NB4 (cell line): ENCODE measurements around the gene KIAA1217.
A peak's percentile ranks its signal among the peaks of the same experiment; 100 is the strongest.

Experiments used
- DNase-seq: peaks from one replicate; pipeline ENCODE4 v3.0.0; 2010; ENCODE audit warnings: low read depth
- H3K4me3 ChIP-seq: one replicate; pipeline ENCODE4 v1.5.1; 2011; ENCODE audit warnings: mild to moderate bottlenecking, low read depth, low read length, moderate library complexity
- CTCF ChIP-seq: IDR thresholded peaks from one replicate; pipeline ENCODE4 v1.5.1; 2012; ENCODE audit warnings: low read depth, low read length
- MAX ChIP-seq: IDR thresholded peaks from 2 replicates; pipeline ENCODE4 v1.6.1; 2011; ENCODE audit warnings: low read depth, low read length
- MYC ChIP-seq: IDR thresholded peaks from 2 replicates; pipeline ENCODE4 v1.6.1; 2011; ENCODE audit warnings: low read depth, low read length
- POLR2A ChIP-seq: IDR thresholded peaks from 2 replicates; pipeline ENCODE4 v1.6.1; 2011; ENCODE audit warnings: mild to moderate bottlenecking; ENCODE audit not compliant: insufficient read length; ENCODE audit errors: extremely low read depth

KIAA1217 gene

GRCh38 chr10:24556126-24556749, 347.3 kb downstream of the KIAA1217 start:
- TF ChIP-seq MAX (no peak), MYC (no peak), POLR2A (no peak), CTCF (no peak)
- peak; percentile 25 for DNase-seq
- no peak overlapping the region for H3K4me3 ChIP-seq

DNA sequence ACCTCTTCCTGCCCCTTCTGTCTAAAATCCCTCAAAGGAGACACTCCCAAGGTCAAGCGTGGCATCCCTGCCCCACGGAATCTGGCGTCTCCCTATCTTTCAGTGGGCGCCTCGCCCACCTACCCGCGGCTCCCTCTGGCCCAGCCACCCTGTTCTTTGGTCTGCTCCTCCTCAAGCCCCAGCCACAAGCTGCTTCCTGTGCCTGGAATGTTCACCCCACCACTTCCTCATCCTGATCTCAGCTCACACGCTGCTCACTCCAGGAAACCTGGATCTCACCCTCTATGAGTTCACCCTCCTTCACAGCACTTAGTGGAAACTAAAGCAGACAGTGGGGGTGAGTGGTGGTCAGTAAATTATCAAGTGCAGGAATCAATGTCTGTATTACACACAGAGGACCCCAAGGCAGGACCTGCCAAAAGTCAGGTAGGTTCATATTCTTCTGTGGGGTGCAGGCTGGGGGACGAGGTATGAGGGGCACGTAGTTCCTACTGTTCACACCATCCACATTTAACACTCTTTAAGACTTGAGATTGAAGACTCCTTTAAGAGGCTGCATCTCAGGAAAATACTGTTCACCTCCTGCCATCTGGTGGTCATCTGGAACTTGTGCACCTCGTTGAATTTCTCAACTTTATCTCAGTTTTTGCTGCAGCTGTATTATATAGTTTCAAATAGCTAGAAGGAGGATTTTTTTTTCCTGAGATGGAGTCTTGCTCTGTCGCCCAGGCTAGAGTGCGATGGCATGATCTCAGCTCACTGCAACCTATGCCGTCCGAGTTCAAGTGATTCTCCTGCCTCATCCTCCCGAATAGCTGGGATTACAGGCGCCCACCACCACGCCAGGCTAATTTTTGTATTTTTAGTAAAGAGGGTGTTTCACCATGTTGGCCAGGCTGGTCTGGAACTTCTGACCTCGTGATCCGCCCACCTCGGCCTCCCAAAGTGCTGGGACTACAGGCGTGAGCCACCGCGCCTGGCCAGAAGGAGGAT, 348.1 kb downstream of the KIAA1217 start:
- peak; percentile 68 for DNase-seq
- TF ChIP-seq MAX (no peak), CTCF (peak; percentile 25)
- H3K4me3 ChIP-seq: no peak overlapping the region

DNA sequence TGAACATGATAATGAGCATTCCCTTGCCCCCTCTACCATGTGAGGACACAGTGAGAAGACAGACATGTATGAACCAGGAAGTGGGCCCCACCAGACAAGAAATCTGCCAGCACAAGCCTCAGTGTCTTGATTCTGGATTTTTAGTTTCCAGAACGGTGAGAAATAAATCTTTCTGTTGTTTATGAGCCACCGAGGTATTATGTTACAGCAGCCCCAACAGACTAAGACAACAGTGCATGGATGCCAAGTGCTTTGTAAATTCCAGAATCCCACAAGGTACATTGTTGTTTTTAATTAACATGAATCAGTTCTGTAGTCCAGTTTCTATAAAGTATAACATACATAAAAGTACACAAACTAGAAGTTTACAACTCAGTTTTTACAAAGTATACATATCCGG, 352.5 kb downstream of the KIAA1217 start:
- H3K4me3 ChIP-seq: no peak overlapping the region
- no peak for DNase-seq
- no peak for TF ChIP-seq MAX
- TF ChIP-seq CTCF: no peak
- no peak for TF ChIP-seq POLR2A
- TF ChIP-seq MYC: no peak

GRCh38 chr10:24568042-24568441, 359.1 kb downstream of the KIAA1217 start:
- no peak for DNase-seq
- no peak for TF ChIP-seq MAX
- TF ChIP-seq POLR2A: no peak
- TF ChIP-seq MYC: no peak
- no peak for TF ChIP-seq CTCF
- H3K4me3 ChIP-seq: no peak overlapping the region

DNA sequence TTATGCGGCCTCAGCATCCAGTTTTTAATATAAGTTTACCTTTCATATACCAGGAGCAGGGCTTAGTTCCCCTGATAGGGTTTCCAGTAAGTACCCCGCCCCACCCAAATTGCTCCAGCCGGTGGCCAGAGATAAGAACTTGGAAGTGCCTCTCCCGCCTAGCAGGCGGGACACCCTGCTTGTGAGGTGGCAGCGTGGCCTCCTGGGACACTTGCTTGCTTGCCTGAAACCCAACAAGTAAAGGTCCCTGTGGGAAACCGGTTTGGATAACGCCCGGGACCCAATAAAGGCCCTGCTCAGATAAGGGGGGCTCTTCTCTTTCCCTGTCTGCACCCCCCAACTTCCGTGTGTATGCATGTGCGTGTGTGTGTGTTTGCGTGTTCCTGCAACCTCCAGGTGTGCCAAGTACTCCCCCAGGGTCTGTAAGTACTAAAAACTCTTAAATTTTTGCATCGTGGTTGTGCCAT, 360.4 kb downstream of the KIAA1217 start:
- no peak overlapping the region for H3K4me3 ChIP-seq
- no peak for TF ChIP-seq MAX
- no peak for TF ChIP-seq CTCF
- no peak for DNase-seq
